ENCODE results near the gene ERMARD.

ERMARD gene

DNA sequence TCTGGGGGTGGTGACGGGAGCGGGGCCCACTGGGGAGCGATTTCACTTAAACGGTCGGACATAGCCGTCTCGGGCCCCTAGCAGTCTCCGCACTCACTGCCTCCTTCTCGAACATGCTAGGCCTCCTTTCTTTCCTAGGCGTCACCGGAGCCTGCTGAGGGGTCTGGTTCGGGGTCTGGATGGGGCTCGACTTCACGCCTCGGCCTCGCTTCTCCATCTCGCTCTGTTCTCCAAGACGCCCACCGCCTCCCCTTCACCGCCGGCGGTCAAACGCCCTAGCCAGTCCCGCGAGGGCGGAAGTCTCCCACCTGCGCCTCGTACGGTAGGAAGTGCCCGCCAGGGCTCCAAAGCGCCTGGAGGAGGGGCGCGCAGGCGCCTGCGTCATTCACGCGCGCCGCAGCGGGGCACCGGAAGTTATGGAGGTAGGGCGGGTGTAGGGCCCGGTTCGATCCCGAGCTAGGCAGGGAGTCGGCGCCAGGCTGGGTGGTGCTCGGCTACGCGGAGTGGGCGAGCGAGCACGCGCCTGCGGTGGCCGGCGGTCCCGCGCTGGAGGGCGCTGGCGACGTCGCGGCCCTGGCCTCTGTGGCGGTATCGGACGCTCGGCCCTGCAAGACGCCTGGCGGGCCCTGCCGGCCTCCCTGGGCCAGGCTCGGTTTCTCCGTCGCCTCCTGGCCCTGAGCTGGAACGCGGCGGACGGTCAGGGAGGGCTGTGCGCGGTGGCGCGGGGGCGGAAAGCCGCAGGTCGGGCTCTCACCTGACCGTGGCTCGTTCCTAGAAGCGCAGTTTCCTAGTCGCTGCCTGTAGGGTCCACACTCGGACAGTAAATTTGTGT is at the start of gene ERMARD, which contains the start of gene DYNLT2:
Gene ERMARD (plus strand): TSS at position 381 of the 832 bp plus-strand sequence. CDS start 36 bp downstream, at position 417.
Gene DYNLT2 (minus strand): TSS at position 331 of the 832 bp plus-strand sequence. CDS start 114 bp downstream, at position 217.
- no peak for FAIRE-seq

DNA sequence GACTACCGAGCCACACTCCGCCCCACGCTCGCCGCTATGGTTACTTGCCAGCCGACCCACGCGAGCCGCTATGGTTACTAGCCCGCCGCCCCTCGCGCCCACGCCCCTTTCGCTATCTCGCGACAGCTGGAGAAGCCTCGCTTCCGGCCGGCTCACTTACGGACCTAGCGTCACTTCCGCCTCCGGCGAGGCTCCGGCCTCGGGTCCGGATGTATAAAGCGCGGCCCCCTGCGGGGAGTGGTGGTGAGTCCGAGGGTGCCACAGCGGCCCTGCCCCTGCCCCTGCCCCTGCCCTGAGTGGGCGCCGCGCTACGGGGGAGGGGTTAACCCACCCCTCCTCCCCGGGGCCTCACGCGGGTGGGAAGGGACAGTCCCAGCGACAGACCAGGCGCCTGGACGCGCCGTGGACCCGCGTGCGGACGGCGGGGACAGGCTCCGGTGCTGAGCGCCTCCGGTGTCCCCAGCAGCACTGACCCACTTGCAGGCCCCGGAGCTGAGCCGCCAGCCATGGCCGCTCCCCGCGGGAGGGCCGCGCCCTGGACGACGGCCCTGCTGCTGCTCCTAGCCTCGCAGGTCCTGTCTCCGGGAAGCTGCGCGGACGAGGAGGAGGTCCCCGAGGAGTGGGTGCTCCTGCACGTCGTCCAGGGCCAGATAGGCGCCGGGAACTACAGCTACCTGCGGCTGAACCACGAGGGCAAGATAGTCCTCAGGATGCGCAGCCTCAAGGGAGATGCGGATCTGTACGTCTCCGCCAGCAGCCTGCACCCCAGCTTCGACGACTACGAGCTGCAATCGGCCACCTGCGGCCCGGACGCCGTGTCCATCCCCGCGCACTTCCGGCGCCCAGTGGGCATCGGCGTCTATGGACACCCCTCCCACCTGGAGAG is 49.2 kb upstream of the ERMARD start, which contains the start of the genes C6orf120 and WDR27:
Gene C6orf120 (plus strand): TSS at position 173 of the 886 bp plus-strand sequence. CDS start 334 bp downstream, at position 507.
Gene WDR27 (minus strand): TSS at position 76 of the 886 bp plus-strand sequence. CDS start 13,024 bp downstream, outside the sequence.
- no peak for FAIRE-seq

- no peak for FAIRE-seq
Observed at GRCh38 chr6:169702840-169703246, 48.6 kb upstream of the ERMARD start.

DNA sequence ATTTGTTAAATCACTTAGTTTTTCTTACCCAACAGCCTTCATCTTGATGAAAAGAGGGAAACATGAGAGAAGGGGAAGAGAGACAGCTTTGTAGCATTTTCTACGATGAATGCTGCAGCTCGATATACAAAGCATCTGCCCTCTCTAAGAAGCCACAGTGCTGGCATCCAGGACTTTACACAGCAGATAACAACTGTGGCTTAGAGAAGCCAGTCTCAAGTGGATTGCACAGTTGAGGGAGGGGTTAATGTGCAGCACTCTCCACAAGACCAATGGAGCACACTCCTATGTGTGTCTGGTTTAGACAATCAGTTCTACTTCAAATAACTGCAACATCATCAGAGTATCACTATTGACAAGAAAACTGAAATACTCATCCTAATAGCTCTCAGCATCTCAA is 43.6 kb upstream of the ERMARD start:
- FAIRE-seq, result no peak

DNA sequence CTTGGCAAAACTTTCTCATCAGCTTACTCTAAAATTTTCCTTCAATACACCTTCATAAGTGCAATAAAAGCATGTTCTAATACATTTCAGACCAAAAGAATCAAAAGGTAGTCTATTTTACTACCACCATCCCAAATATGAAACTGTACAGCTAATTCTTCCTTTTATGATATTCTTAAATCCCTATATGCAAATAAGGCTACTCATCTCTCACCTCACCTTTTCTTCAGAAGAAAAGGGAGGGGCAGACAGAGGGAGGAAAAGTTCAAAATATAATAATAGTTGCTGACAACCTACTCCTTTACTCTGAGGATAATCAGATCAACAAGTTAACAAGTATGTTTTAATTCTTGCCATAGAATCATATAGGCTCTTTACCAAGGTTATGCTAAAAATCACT is 42.1 kb upstream of the ERMARD start:
- FAIRE-seq, result no peak

GRCh38 chr6:169710009-169710408 is 41.4 kb upstream of the ERMARD start:
- no peak for FAIRE-seq

DNA sequence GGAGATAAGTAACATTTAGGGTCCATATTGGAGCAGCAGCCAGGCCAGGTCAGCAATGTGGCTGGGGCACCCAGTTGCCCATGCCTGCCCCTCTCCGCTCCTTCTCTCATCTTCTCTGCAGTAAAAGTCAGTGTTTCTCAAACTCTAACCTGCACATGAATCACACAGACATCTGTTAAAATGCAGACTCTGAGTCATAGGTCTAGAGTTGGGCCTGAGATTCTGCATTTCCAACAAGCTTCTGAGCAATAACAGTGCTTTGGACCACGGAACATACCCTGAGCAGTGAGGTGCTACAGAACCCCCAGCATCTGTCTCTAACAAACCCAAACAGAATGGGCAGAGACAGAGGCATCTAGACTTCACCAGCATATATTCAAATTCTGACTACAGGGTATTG is 37.2 kb upstream of the ERMARD start:
- no peak for FAIRE-seq

DNA sequence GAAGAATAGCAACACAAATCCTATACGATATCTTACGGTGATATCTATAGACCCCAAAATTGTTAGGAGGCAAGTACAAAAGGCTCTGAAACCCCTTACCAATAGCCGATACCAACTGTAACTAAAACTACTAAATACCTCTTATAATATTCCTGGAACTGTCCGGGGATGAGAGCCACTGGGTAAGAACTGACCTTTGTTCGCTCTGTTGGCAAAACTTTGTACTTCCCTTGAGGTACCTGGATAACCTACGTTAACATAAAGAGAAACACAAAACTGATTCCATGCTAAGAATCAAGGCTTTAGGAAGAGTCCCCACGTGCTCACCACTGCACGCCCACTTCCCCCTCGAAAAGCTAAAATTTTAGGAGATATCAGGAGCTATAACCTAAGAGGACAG is 36.8 kb upstream of the ERMARD start:
- FAIRE-seq, result no peak

- no peak for FAIRE-seq
Observed at GRCh38 chr6:169719117-169719516, 32.3 kb upstream of the ERMARD start.

DNA sequence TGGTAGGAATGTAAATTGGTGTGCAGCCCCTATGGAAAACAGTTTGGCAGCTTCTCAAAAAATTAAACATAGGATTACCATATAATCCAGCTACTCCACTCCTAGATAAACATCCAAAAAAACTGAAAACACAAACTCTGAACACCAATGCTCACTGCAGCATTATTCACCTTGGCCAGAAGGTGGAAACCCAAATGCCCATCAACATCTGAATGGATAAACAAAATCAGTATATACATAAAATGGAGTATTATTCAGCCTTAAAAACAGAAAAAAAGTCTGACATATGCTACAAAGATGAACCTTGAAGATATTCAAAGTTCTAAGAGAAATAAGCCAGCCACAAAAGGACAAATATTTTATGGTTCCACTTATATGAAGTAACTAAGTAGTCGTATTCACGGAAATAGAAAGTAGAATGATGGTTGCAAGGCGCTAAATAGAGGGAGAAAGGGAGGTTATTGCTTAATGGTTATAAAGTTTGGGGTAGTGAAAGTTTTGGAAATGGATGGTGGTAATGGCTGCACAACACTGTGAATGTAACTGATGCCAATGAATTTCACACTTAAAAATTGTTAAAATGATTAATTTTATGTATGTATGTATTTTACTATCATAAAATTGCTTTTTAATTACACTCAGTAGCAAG is 31.1 kb upstream of the ERMARD start:
- FAIRE-seq, result no peak

GRCh38 chr6:169722362-169723199 is 28.8 kb upstream of the ERMARD start:
- FAIRE-seq, result peak; percentile 33

DNA sequence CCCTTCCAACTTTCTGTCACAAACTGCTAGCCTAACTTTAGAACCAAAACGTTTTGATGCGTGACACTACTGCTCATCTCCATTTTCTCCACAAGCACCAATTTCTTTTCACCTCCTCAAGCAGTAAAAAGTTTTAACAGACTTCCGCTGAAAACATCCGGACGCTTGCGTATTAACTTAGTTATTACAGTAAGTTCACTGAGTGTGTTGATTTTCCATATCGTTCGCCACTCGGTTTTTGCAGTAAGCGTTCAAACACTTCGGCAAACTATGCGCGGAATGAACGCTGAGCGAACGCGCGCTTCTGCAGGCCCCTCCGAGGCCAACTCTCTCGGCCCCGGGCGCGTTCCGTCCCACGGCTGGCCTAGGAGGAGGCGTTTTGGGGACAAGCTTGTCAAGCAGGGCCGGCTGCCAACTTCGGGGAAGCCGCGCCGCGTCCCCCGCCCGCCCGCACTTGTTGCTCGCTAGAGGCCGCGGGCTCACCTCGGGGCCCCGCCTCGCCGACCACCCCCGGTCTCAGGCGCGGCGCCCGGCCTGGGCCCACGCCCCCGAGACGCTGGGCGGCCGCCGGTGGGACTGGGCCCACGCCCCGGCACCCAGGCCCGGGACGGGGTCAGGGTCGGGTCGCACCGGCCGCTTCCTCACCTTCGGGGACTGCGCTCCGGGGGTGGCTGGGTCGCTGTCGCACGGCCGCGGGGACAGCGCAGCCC is 28.1 kb upstream of the ERMARD start:
- FAIRE-seq, result no peak

DNA sequence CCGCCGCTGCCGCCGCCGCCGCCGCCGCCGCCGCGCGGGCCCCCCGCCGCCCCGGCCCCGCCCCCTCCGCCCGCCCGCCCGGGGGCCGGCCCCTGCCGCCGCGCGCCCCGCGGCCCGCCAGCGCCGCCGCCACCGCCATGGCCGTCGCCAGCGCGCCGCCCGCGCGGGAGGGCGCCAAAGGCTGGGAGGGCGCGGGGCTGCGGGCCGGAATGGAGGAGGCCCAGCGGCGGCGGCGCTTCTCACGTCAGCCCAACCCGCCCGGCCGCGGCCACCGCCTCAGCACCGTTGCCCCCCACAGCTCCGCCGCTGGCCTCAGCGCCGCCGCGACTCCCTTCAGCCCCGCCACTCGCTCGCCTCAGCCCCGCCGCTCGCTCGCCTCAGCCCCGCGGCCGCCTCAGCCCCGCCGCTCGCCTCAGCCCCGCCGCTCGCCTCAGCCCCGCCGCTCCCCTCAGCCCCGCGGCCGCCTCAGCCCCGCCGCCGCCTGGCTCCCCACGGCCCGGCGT is 27.4 kb upstream of the ERMARD start:
- no peak for FAIRE-seq

DNA sequence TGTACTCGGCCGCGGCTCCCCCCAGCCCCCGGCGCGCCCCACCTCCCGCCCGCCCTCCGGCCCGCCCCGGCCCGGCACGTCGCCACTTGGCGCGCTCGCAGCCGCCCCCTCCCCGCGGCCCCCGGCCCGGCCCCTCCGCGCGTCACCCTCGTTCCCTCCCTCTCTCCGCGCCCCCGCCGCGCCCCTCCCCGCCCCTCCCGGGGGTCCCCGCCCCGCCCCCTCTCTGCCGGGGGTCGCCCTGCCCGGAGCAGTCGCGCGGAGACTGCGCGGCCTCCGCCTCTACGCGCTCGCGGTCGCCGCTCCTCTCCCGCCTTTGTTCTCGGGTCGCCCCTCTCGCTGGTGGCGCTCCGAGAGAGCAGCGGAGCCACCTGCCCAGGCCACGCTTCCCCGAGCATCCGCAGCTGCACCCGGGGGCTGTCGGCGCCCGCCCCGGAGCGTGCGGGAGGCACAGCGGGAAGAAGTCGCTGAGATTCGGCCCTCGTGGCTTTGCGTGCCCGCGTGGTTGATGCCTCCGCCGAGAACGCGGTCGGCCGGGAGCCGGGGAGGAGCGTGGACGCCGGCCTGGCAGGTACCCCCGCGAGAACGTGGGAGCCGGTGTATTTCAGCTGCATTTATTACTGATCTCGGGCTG is 26.8 kb upstream of the ERMARD start, which contains the start of gene PHF10:
Gene PHF10 (minus strand): TSS at position 7 of the 631 bp plus-strand sequence. CDS start 569 bp downstream, outside the sequence.
- FAIRE-seq, result no peak

- FAIRE-seq, result no peak
Observed at GRCh38 chr6:169725125-169726048, 26.0 kb upstream of the ERMARD start.

GRCh38 chr6:169726049-169726400 is 25.4 kb upstream of the ERMARD start:
- FAIRE-seq, result no peak

DNA sequence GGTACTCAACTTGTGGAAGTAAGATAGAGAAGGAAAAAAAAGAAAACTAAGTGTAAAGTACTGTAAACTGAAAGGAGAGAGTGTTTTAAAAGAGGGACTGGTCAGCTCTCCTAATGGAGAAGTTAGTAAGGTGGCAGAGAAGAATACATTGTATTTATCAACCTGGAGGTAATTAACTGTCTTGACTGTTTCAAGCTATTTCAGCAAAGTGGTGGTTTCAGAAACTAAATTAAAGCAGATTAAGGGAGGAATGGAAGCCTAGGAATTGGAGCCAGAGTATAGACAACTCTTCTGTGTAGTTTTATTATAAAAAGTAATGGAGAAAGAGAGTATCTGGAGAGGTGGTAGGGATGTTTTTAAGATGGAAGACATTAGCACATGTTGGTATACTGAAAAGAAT is 24.5 kb upstream of the ERMARD start:
- FAIRE-seq, result no peak

DNA sequence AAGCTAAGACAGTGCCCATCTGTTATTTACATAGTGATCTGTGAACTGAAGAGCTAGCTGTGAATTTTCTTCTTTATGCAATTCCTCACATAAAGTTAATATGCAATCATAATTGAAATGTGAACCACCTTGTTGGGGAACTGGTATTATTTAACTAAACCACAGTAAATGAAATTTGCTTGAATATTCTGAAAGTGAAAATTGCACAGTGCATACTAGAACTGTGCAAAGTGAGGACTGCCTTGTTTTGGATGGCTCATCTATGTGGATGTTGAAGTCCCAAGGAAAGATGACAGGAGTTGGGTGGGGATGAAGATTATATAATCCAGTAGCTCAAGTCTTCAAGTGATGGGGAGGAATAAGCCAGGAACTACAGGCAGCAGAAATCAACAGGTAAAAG is 21.5 kb upstream of the ERMARD start:
- FAIRE-seq, result peak; percentile 87

All from islet of Langerhans (tissue), 1 donor.